ENCODE measurements around the gene CHAT.
A peak's percentile ranks its signal among the peaks of the same experiment; 100 is the strongest.

The CHAT gene

GRCh38 chr10:49597426-49598163, 16.2 kb upstream of the CHAT start:
- no peak for DNase-seq

DNA sequence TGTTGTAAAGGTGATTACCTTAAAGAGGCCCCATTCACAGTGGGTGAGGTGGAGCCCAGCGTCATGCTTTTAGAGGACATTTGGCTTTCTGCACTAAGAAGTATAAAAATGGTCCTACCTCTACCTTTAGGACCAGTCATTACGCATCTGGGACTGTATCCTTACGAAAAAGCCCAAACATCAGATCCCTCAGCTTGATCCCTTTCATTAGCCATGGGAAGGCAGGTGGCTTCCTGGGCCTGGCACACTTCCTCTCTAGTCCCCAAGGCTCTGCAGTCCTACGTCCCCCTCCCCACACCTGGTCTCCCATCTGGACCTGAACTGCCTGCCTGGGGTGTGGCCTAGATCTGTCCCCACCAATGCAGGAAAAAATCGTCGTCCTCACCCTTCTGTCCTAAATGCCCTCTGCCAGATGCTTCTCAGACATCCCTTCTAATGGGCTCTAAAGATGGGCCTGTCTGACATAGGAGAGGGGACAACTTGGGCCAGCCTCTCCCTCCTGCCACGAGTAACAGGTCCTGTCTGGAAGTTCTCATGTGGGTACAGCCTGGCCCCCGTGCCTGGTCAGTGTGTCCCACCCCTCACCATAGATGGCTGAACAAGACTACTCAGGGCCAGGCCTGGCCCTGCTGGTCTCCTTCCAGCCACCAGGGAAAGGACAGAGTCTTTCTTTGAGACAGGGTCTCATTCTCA, 15.5 kb upstream of the CHAT start:
- DNase-seq: no peak

- DNase-seq: no peak
Measured at GRCh38 chr10:49598986-49599385, 14.9 kb upstream of the CHAT start.

DNA sequence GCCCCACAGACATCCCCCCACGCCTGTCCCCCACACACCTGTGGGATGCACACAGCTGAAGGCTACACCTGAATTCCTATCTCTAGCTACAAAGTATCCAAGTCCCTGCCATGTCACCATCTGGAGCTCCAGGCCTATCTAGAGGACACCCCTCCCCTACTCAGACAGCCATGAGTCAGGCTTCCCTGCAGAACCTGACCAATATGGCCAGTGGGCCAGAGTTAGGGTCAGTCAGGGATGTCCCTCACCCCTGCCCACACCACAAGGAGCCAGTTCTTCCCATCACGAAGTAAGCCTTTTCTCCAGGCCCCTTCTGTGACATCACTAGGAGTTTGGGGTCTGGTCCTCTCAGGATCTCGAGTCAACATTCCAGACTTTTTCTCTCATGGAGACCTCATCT, 14.3 kb upstream of the CHAT start:
- no peak for DNase-seq

- DNase-seq: no peak
Measured at GRCh38 chr10:49600046-49600445, 13.8 kb upstream of the CHAT start.

- no peak for DNase-seq
Measured at GRCh38 chr10:49600781-49601400, 12.9 kb upstream of the CHAT start.

- no peak for DNase-seq
Measured at GRCh38 chr10:49601857-49602256, 12.0 kb upstream of the CHAT start.

DNA sequence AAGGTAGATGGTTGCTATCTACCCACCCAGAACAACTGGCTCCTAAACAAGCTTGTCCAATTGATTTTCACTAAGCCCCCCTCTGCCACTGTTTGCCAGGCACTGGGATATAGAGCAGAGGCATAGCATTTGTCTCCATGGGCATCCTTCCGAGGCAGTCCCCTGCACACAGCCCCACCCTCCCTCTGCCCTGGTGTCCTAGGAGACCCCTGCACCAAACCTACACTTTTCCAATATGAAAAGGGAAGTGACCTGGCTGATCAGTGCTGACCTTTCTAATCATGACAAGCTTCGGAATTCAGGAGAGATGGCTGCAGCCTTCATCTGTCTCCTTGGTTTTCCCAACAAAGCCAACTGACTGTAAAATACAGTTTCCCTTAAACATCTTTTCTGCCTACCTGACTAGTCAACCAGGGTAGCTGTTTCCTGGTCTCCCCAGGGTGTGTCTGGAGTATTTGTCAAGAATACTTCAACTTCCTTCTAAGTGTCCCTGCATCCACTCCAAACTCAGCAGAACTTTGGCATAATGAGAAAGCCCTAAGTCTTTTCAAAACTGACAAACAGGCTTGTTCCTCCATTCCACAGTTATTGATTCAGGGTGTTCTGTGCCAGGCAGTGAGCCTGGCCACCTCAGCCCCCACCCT, 11.3 kb upstream of the CHAT start:
- DNase-seq: no peak

- DNase-seq: no peak
Measured at GRCh38 chr10:49605216-49605938, 8.5 kb upstream of the CHAT start.

DNA sequence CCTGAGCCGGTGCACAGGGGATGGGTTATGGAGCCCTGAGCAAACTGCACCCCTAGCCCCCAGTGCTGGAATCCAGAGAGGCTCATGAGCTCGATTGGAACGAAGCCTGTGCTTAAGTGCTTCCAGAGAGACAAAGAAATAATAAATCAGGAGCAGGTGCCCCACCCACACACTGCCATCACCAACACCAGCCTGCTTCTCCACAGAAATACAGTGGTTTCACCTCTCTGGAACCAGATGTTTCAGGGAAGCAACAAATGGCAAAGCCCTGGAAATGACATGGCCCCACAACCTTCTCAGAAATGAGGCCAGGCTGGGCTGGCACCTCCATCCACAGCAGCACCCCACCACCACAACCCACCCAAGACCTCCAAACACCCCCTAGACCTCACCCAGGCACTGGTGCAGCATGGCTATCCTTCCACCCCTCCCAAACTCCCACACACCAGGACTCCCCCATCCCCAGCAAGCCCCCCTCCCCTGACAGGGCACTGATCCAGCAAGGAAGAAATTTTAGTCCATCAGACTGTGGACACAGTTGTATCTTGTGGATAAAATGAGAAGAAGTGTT, 7.8 kb upstream of the CHAT start:
- DNase-seq: no peak

DNA sequence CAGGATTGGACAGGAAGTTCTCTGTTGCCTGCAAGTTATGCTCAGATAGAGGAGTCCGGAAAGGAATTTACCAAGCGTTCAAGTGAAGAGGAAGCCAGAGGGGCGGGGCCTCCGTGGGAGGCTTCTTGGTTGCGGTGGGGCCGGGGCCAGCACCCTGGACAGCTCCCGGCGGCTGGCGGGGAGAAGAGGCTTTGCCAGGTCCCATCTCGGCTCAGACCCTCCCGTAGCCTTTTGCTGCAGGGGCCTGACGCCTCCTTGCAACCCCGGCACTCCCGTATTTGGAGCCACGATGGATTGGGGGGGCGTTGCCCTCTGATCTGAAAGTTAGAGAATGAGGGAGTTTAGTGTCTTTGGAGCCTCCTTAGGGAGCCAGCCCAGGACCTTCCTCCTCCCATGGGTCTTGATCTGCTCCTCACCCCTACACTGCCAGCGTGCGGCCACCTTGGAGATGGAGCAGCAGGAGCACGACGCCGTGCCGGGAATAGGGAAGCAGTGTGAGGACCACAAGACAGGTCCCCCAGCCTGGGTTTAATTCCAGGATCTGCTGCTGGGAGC, 6.8 kb upstream of the CHAT start:
- peak; percentile 25 for DNase-seq

- no peak for DNase-seq
Measured at GRCh38 chr10:49608166-49609005, 5.5 kb upstream of the CHAT start.

DNA sequence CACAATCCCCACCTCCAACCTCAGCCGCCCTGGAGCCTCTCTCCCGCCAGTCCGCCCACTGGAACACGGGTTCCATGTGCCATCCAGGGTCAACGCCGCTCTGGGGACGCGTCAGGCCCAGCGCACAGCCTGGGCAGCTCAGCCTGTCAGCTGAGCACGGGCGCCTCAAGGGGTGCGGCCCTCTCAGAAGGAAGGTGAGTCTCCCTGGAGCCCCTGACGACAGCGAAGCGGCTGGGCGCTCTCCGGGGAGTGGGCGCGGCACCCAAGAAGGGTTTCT, 4.9 kb upstream of the CHAT start:
- no peak for DNase-seq

- DNase-seq: no peak
Measured at GRCh38 chr10:49609283-49610113, 4.3 kb upstream of the CHAT start.

GRCh38 chr10:49610114-49610457, 3.8 kb upstream of the CHAT start, which contains the start of gene SLC18A3:
TSS of gene SLC18A3 (plus strand) at chr10:49610310. CDS start at chr10:49610741, 431 bp downstream.
- no peak for DNase-seq

DNA sequence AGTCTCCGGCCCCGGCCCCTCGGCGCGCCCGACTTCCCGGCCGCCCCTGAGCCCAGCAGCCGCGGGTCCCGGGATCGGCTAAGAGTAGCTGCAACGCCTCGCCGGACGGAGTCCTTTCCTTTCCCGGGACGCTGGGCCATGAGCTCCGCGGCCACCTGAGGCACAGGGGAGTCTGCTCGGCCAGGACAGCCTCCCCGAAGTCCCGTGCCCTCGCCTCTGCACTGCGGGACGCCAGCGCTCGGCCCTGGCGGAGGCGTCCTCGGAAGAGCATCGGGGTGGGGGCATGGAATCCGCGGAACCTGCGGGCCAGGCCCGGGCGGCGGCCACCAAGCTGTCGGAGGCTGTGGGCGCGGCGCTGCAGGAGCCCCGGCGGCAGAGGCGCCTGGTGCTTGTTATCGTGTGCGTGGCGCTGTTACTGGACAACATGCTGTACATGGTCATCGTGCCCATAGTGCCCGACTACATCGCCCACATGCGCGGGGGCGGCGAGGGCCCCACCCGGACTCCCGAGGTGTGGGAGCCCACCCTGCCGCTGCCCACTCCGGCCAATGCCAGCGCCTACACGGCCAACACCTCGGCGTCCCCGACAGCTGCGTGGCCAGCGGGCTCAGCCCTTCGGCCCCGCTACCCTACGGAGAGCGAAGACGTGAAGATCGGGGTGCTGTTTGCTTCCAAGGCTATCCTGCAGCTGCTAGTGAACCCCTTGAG, 3.2 kb upstream of the CHAT start:
- DNase-seq: no peak

DNA sequence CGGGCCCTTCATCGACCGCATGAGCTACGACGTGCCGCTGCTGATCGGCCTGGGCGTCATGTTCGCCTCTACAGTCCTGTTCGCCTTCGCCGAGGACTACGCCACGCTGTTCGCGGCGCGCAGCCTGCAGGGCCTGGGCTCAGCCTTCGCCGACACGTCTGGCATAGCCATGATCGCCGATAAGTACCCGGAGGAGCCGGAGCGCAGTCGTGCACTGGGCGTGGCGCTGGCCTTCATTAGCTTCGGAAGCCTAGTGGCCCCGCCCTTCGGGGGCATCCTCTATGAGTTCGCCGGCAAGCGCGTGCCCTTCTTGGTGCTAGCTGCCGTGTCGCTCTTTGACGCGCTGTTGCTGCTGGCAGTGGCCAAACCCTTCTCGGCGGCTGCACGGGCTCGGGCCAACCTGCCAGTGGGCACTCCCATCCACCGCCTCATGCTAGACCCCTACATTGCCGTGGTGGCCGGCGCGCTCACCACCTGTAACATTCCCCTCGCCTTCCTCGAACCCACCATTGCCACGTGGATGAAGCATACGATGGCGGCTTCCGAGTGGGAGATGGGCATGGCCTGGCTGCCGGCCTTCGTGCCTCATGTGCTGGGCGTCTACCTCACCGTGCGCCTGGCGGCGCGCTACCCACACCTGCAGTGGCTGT, 2.5 kb upstream of the CHAT start:
- DNase-seq: no peak

- DNase-seq: no peak
Measured at GRCh38 chr10:49611816-49612512, 1.9 kb upstream of the CHAT start.
